Activated naive CD4-positive, alpha-beta T cell treated with anti-CD3 and anti-CD28 coated beads, Interleukin-2, amount 50 U/mL, for 72 hours (primary cell): Measurements from ENCODE around the gene HK1. TPM values are rescaled to one million over a fixed set of nuclear protein-coding genes. Genes with fewer than 3 reads are reported as not detected.
A peak's percentile ranks its signal among the peaks of the same experiment; 100 is the strongest.

Experiments
- ATAC-seq, 2 donors: fragments of 150-1000 bp; cut with Tn5 transposase; 2 replicates each; pipeline ENCODE4 v1.10.0; 2021; ENCODE audit warnings: mild to moderate bottlenecking in 2 of 2, moderate library complexity in 2 of 2
- DNase-seq, 2 donors: peaks; one replicate each; pipeline ENCODE4 v3.0.0; 2021 to 2022; ENCODE audit warnings: low spot score in 2 of 2
- H3K27ac Mint-ChIP-seq, 2 donors: one replicate each; pipeline ENCODE4 v1.8.0; 2022; ENCODE audit warnings: mild to moderate bottlenecking in 2 of 2, mixed read lengths in 2 of 2
- H3K36me3 Mint-ChIP-seq, 2 donors: one replicate each; pipeline ENCODE4 v1.8.0; 2022; ENCODE audit warnings: mixed read lengths in 2 of 2
- H3K9me3 Mint-ChIP-seq, 2 donors: one replicate each; pipeline ENCODE4 v1.8.0; 2022; ENCODE audit warnings: mixed read lengths in 2 of 2
- total RNA-seq, 2 donors: library from RNA; stranded (reverse); gene quantifications; one replicate each; pipeline ENCODE4 v1.2.3, GENCODE V29; 2022

Gene HK1
- total RNA-seq, 2 donors from 2014 or later = 157 to 235 TPM

GRCh38 chr10:69387500-69387899, 109.2 kb downstream of the HK1 start:
- DNase-seq (no peak), ATAC-seq (no peak)
- Mint-ChIP-seq H3K27ac (peak overlapping the region in 1 of 2 donors; percentile 18), H3K9me3 (no peaks in the 10 kb centered on the region), H3K36me3 (peaks cover 10 to 12% of the 10 kb centered on the region in 2 donors)

- Mint-ChIP-seq H3K27ac (no peak overlapping the region), H3K9me3 (no peaks in the 10 kb centered on the region), H3K36me3 (peaks cover 10 to 12% of the 10 kb centered on the region in 2 donors)
- no peak for DNase-seq
- ATAC-seq = no peak
These were observed 110.2 kb downstream of the HK1 start for GRCh38 chr10:69388488-69388887.

GRCh38 chr10:69389827-69390490, 111.7 kb downstream of the HK1 start:
- DNase-seq (no peak), ATAC-seq (no peak)
- Mint-ChIP-seq H3K36me3 (peaks cover 10 to 20% of the 10 kb centered on the region in 2 donors), H3K27ac (peak overlapping the region in 1 of 2 donors; percentile 10), H3K9me3 (no peaks in the 10 kb centered on the region)

- H3K9me3 Mint-ChIP-seq = no peaks in the 10 kb centered on the region
- DNase-seq (no peak), ATAC-seq (no peak)
- H3K27ac Mint-ChIP-seq = peak overlapping the region in 1 of 2 donors; percentile 10
- H3K36me3 Mint-ChIP-seq = peaks cover 6 to 17% of the 10 kb centered on the region in 2 donors
These were observed 112.9 kb downstream of the HK1 start for GRCh38 chr10:69391158-69391557.

GRCh38 chr10:69392481-69393000, 114.2 kb downstream of the HK1 start:
- Mint-ChIP-seq H3K36me3 (peaks cover 6 to 13% of the 10 kb centered on the region in 2 donors), H3K9me3 (no peaks in the 10 kb centered on the region), H3K27ac (peak overlapping the region; percentile 75 to 92)
- ATAC-seq (peak; percentile 83 to 89), DNase-seq (peak; percentile 68 to 76)

- Mint-ChIP-seq H3K36me3 (peaks cover 6 to 16% of the 10 kb centered on the region in 2 donors), H3K9me3 (no peaks in the 10 kb centered on the region), H3K27ac (peak overlapping the region; percentile 36 to 74)
- DNase-seq (no peak), ATAC-seq (no peak)
These were observed 115.7 kb downstream of the HK1 start for GRCh38 chr10:69394020-69394419.

- DNase-seq = no peak
- H3K9me3 Mint-ChIP-seq = no peaks in the 10 kb centered on the region
- peaks cover 15 to 35% of the 10 kb centered on the region in 2 donors for H3K36me3 Mint-ChIP-seq
- no peak for ATAC-seq
- H3K27ac Mint-ChIP-seq = no peak overlapping the region
These were observed 119.7 kb downstream of the HK1 start for GRCh38 chr10:69397972-69398371.

- Mint-ChIP-seq H3K27ac (peak overlapping the region; percentile 32 to 86), H3K36me3 (peaks cover 15 to 35% of the 10 kb centered on the region in 2 donors), H3K9me3 (no peaks in the 10 kb centered on the region)
- ATAC-seq (peak in 1 of 2 donors; percentile 16), DNase-seq (no peak)
These were observed 120.2 kb downstream of the HK1 start for GRCh38 chr10:69398466-69398865.

GRCh38 chr10:69400936-69401335, 122.6 kb downstream of the HK1 start:
- H3K9me3 Mint-ChIP-seq = no peaks in the 10 kb centered on the region
- DNase-seq (no peak), ATAC-seq (no peak)
- H3K36me3 Mint-ChIP-seq = peaks cover 9 to 27% of the 10 kb centered on the region in 2 donors
- H3K27ac Mint-ChIP-seq = peak overlapping the region in 1 of 2 donors; percentile 65

GRCh38 chr10:69401416-69401815, 123.1 kb downstream of the HK1 start:
- H3K36me3 Mint-ChIP-seq = peaks cover 9 to 27% of the 10 kb centered on the region in 2 donors
- H3K27ac Mint-ChIP-seq = peak overlapping the region in 1 of 2 donors; percentile 65
- DNase-seq (no peak), ATAC-seq (no peak)
- no peaks in the 10 kb centered on the region for H3K9me3 Mint-ChIP-seq

- H3K27ac Mint-ChIP-seq = peak overlapping the region in 1 of 2 donors; percentile 91
- DNase-seq = no peak
- H3K36me3 Mint-ChIP-seq = peaks cover 9 to 27% of the 10 kb centered on the region in 2 donors
- no peak for ATAC-seq
- H3K9me3 Mint-ChIP-seq = no peaks in the 10 kb centered on the region
These were observed 124.1 kb downstream of the HK1 start for GRCh38 chr10:69402386-69402785.

- Mint-ChIP-seq H3K27ac (no peak overlapping the region), H3K36me3 (peaks cover 9 to 27% of the 10 kb centered on the region in 2 donors), H3K9me3 (no peaks in the 10 kb centered on the region)
- DNase-seq (no peak), ATAC-seq (no peak)
These were observed 124.8 kb downstream of the HK1 start for GRCh38 chr10:69403066-69403465.

- H3K36me3 Mint-ChIP-seq = peaks cover 9 to 24% of the 10 kb centered on the region in 2 donors
- no peak overlapping the region for H3K27ac Mint-ChIP-seq
- no peaks in the 10 kb centered on the region for H3K9me3 Mint-ChIP-seq
- no peak for ATAC-seq
- no peak for DNase-seq
These were observed 125.2 kb downstream of the HK1 start for GRCh38 chr10:69403519-69403918.

- ATAC-seq = no peak
- Mint-ChIP-seq H3K9me3 (no peaks in the 10 kb centered on the region), H3K27ac (peak overlapping the region in 1 of 2 donors; percentile 52), H3K36me3 (peaks cover 9 to 16% of the 10 kb centered on the region in 2 donors)
- no peak for DNase-seq
These were observed 126.5 kb downstream of the HK1 start for GRCh38 chr10:69404786-69405185.

GRCh38 chr10:69405221-69405620, 126.9 kb downstream of the HK1 start:
- Mint-ChIP-seq H3K9me3 (no peaks in the 10 kb centered on the region), H3K27ac (no peak overlapping the region), H3K36me3 (peaks cover 9 to 16% of the 10 kb centered on the region in 2 donors)
- DNase-seq (no peak), ATAC-seq (no peak)

GRCh38 chr10:69406302-69406811, 128.1 kb downstream of the HK1 start:
- Mint-ChIP-seq H3K36me3 (peaks cover 3 to 8% of the 10 kb centered on the region in 2 donors), H3K27ac (peak overlapping the region; percentile 18 to 81), H3K9me3 (no peaks in the 10 kb centered on the region)
- ATAC-seq (no peak), DNase-seq (no peak)

- Mint-ChIP-seq H3K9me3 (no peaks in the 10 kb centered on the region), H3K27ac (peak overlapping the region in 1 of 2 donors; percentile 81), H3K36me3 (peaks cover 0 to 5% of the 10 kb centered on the region in 2 donors)
- no peak for DNase-seq
- ATAC-seq = no peak
These were observed 128.7 kb downstream of the HK1 start for GRCh38 chr10:69406816-69407580.
